Measurements from ENCODE around the gene TTLL11. TPM values are rescaled to one million over a fixed set of nuclear protein-coding genes. Genes with fewer than 3 reads are reported as not detected.

TTLL11 gene
- polyA plus RNA-seq, 1 donor from 2014 or later, result 8.0 TPM

- Histone ChIP-seq H3K79me2 (replicated peaks; ENCODE audit: insufficient read depth, low read length) (no peaks in the 10 kb centered on the region), H3K9ac (ENCODE audit: low read length) (no peak overlapping the region), H3K9me3 (ENCODE audit: low read length) (no peaks in the 10 kb centered on the region), H3K9me2 (ENCODE audit: insufficient read depth, low read length) (no peaks in the 10 kb centered on the region), H3K27ac (ENCODE audit: low read length) (no peak overlapping the region), H4K20me1 (ENCODE audit: insufficient read depth) (no peaks in the 10 kb centered on the region), H2AFZ (ENCODE audit: low read depth, low read length) (no peak overlapping the region), H3F3A (ENCODE audit: insufficient read depth, low read length, poor library complexity, severe bottlenecking) (no peaks in the 10 kb centered on the region), H3K4me3 (ENCODE audit: low read length) (no peak overlapping the region), H3K27me3 (ENCODE audit: insufficient read depth, low read depth, low read length) (no peaks in the 10 kb centered on the region), H3K36me3 (ENCODE audit: insufficient read depth, low read length) (peaks cover 4% of the 10 kb centered on the region), H3K4me2 (ENCODE audit: low read length) (no peak overlapping the region)
- TF ChIP-seq SMC3 (conservative IDR thresholded peaks at IDR 0.05; ENCODE audit: poor library complexity) (no peak), CTCF (IDR thresholded peaks at IDR 0.05; ENCODE audit: poor library complexity, severe bottlenecking) (no peak), EP300 (conservative IDR thresholded peaks at IDR 0.05; ENCODE audit: poor library complexity, severe bottlenecking) (no peak)
Measured at GRCh38 chr9:121870271-121870670, 222.8 kb downstream of the TTLL11 start.

- Histone ChIP-seq H3K9me2 (ENCODE audit: insufficient read depth, low read length) (no peaks in the 10 kb centered on the region), H3K27me3 (ENCODE audit: insufficient read depth, low read depth, low read length) (no peaks in the 10 kb centered on the region), H3F3A (ENCODE audit: insufficient read depth, low read length, poor library complexity, severe bottlenecking) (peaks cover 3% of the 10 kb centered on the region), H4K20me1 (ENCODE audit: insufficient read depth) (no peaks in the 10 kb centered on the region), H3K27ac (ENCODE audit: low read length) (no peak overlapping the region), H3K9me3 (ENCODE audit: low read length) (no peaks in the 10 kb centered on the region), H3K79me2 (replicated peaks; ENCODE audit: insufficient read depth, low read length) (no peaks in the 10 kb centered on the region), H2AFZ (ENCODE audit: low read depth, low read length) (no peak overlapping the region), H3K36me3 (ENCODE audit: insufficient read depth, low read length) (peaks cover 4% of the 10 kb centered on the region), H3K4me2 (ENCODE audit: low read length) (no peak overlapping the region), H3K9ac (ENCODE audit: low read length) (no peak overlapping the region), H3K4me3 (ENCODE audit: low read length) (no peak overlapping the region)
- no peak for TF ChIP-seq REST (IDR thresholded peaks at IDR 0.05; ENCODE audit: borderline replicate concordance)
- TF ChIP-seq TAF1 (IDR thresholded peaks at IDR 0.05; ENCODE audit: low read depth), result no peak
Measured at GRCh38 chr9:121868626-121869025, 224.5 kb downstream of the TTLL11 start.

GRCh38 chr9:121866927-121867326, 226.2 kb downstream of the TTLL11 start:
- Histone ChIP-seq H2AFZ (ENCODE audit: low read depth, low read length) (no peak overlapping the region), H4K20me1 (ENCODE audit: insufficient read depth) (no peaks in the 10 kb centered on the region), H3K4me3 (ENCODE audit: low read length) (no peak overlapping the region), H3K79me2 (replicated peaks; ENCODE audit: insufficient read depth, low read length) (no peaks in the 10 kb centered on the region), H3K9ac (ENCODE audit: low read length) (no peak overlapping the region), H3K4me2 (ENCODE audit: low read length) (no peak overlapping the region), H3F3A (ENCODE audit: insufficient read depth, low read length, poor library complexity, severe bottlenecking) (peaks cover 3% of the 10 kb centered on the region), H3K27ac (ENCODE audit: low read length) (no peak overlapping the region), H3K9me3 (ENCODE audit: low read length) (no peaks in the 10 kb centered on the region), H3K27me3 (ENCODE audit: insufficient read depth, low read depth, low read length) (no peaks in the 10 kb centered on the region), H3K36me3 (ENCODE audit: insufficient read depth, low read length) (peaks cover 4% of the 10 kb centered on the region), H3K9me2 (ENCODE audit: insufficient read depth, low read length) (no peaks in the 10 kb centered on the region)
- TF ChIP-seq TAF1 (IDR thresholded peaks at IDR 0.05; ENCODE audit: low read depth) (no peak), RAD21 (conservative IDR thresholded peaks at IDR 0.05) (no peak), POLR2AphosphoS5 (IDR thresholded peaks at IDR 0.05) (no peak), EP300 (conservative IDR thresholded peaks at IDR 0.05; ENCODE audit: poor library complexity, severe bottlenecking) (no peak), REST (IDR thresholded peaks at IDR 0.05; ENCODE audit: borderline replicate concordance) (no peak), EZH2 (IDR thresholded peaks at IDR 0.05; ENCODE audit: borderline replicate concordance, insufficient read depth, low read length, poor library complexity, severe bottlenecking) (no peak), CTCF (IDR thresholded peaks at IDR 0.05; ENCODE audit: poor library complexity, severe bottlenecking) (no peak), SMC3 (conservative IDR thresholded peaks at IDR 0.05; ENCODE audit: poor library complexity) (no peak), MXI1 (conservative IDR thresholded peaks at IDR 0.05; ENCODE audit: poor library complexity, severe bottlenecking) (no peak)
